Measurements from ENCODE around the gene CFAP77. TPM values are rescaled to one million over a fixed set of nuclear protein-coding genes. Genes with fewer than 3 reads are reported as not detected.

Gene CFAP77
- total and polyA plus RNA-seq, 2 of the 4 experiments (the other 2 are of a cell fraction) = not detected

GRCh38 chr9:132447902-132448301 lies 37.9 kb downstream of the CFAP77 start:
- peaks cover 3% of the 10 kb centered on the region; the same call in 1 of the 2 replicates for H4K20me1 ChIP-seq (ENCODE audit: insufficient read depth, low read length)
- CTCF ChIA-PET = interaction anchor here (0.5 kb wide), 1 partner anchor 17 kb away, joined by 3 read pairs; no protein-coding TSS in a partner anchor
- H3K79me1 ChIP-seq (ENCODE audit: low read depth in 1 of 2, low read length in 2 of 2) = no peaks in the 10 kb centered on the region
- no peak overlapping the region for H3K4ac ChIP-seq (ENCODE audit: low read depth, low read length)
- H3K9me1 ChIP-seq (ENCODE audit: insufficient read depth, low read length) = no peaks in the 10 kb centered on the region
- WGBS, 2 experiments (ENCODE audit: extremely low coverage in 2 of 2, insufficient read length in 1 of 2) = no CpG with 5 or more reads among the region's 4 CpGs
- no peak overlapping the region for H3K27ac ChIP-seq (ENCODE audit: insufficient read depth, low read length)
- no peak overlapping the region for H3K23ac ChIP-seq (ENCODE audit: low read depth, low read length)
- no TSS peak for BruUV-seq (replicated peaks)
- intact Hi-C loops (cut with micrococcal nuclease) (no loop called here), dilution Hi-C loops (cut with HindIII; ENCODE audit: low sequenced_read_pairs, unreplicated experiment) (no loop called here), in situ Hi-C loops (cut with MboI; ENCODE audit: low sequenced_read_pairs) (no loop called here)
- no peak overlapping the region for H2BK15ac ChIP-seq (ENCODE audit: low read depth, low read length)
- no peak overlapping the region for H2BK20ac ChIP-seq (ENCODE audit: low read depth, low read length)
- no peak overlapping the region for H3K56ac ChIP-seq (ENCODE audit: extremely low read depth, insufficient read depth, low read length)
- POLR2A ChIA-PET (ENCODE audit: unreplicated experiment) = no interaction called here
- H3K18ac ChIP-seq (ENCODE audit: low read depth, low read length) = no peak overlapping the region
- H3K4me3 ChIP-seq (ENCODE audit: insufficient read depth, low read depth, low read length) = no peak overlapping the region
- DNase-seq (no peak), ATAC-seq (ENCODE audit: low read depth) (no peak)
- H3K14ac ChIP-seq (replicated peaks; ENCODE audit: low read depth, low read length) = no peak overlapping the region
- H3K9me3 ChIP-seq (ENCODE audit: control insufficient read depth, insufficient read depth, low read length) = no peaks in the 10 kb centered on the region
- no peaks in the 10 kb centered on the region for H3K36me3 ChIP-seq (ENCODE audit: control insufficient read depth, insufficient read depth, low read length)
- H3K4me2 ChIP-seq (ENCODE audit: low read depth, low read length) = no peak overlapping the region
- no peak overlapping the region for H2AK5ac ChIP-seq (ENCODE audit: low read depth, low read length)
- H3K4me1 ChIP-seq (ENCODE audit: control insufficient read depth, insufficient read depth, low read length) = no peaks in the 10 kb centered on the region
- peaks cover 29% of the 10 kb centered on the region for H3K27me3 ChIP-seq (ENCODE audit: control insufficient read depth, insufficient read depth, low read length)
- H2BK5ac ChIP-seq (ENCODE audit: low read depth, low read length, poor library complexity, severe bottlenecking) = no peak overlapping the region
- H4K5ac ChIP-seq (ENCODE audit: low read depth, low read length) = no peak overlapping the region
- no peak overlapping the region for H2AK9ac ChIP-seq (replicated peaks; ENCODE audit: low read depth, low read length, poor library complexity)
- no peak overlapping the region for H4K8ac ChIP-seq (ENCODE audit: low read depth in 2 of 2, low read length in 2 of 2)
- no peak overlapping the region for H2AFZ ChIP-seq (replicated peaks; ENCODE audit: low read length, poor library complexity)
- no peak overlapping the region for H2BK120ac ChIP-seq (ENCODE audit: low read depth, low read length)
- no peak overlapping the region for H3K9ac ChIP-seq (ENCODE audit: low read depth, low read length)
- H4K91ac ChIP-seq (ENCODE audit: insufficient read depth, low read depth, low read length) = no peak overlapping the region
- TF ChIP-seq CEBPB (IDR thresholded peaks at IDR 0.05; ENCODE audit: low read depth, low read length) = no peak
- TF ChIP-seq, protein P1, sequence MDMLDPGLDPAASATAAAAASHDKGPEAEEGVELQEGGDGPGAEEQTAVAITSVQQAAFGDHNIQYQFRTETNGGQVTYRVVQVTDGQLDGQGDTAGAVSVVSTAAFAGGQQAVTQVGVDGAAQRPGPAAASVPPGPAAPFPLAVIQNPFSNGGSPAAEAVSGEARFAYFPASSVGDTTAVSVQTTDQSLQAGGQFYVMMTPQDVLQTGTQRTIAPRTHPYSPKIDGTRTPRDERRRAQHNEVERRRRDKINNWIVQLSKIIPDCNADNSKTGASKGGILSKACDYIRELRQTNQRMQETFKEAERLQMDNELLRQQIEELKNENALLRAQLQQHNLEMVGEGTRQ (IDR thresholded peaks at IDR 0.05; ENCODE audit: low read depth, low read length) = no peak
- TF ChIP-seq NFE2L2 (IDR thresholded peaks at IDR 0.05; ENCODE audit: low read depth, low read length) = no peak
- no peak for TF ChIP-seq SMC3 (IDR thresholded peaks at IDR 0.05; ENCODE audit: low read depth, low read length)
- TF ChIP-seq CTCF (conservative IDR thresholded peaks at IDR 0.05; ENCODE audit: low read depth, low read length) = no peak
- TF ChIP-seq MAZ (IDR thresholded peaks at IDR 0.05; ENCODE audit: borderline replicate concordance, low read depth, low read length) = no peak
- no peak for TF ChIP-seq RCOR1 (IDR thresholded peaks at IDR 0.05; ENCODE audit: insufficient replicate concordance, low read length)
- no peak for TF ChIP-seq BHLHE40 (IDR thresholded peaks at IDR 0.05; ENCODE audit: low read depth, low read length)
- TF ChIP-seq MAFK (IDR thresholded peaks at IDR 0.05; ENCODE audit: low read depth, low read length) = no peak
- no peak for TF ChIP-seq RAD21 (IDR thresholded peaks at IDR 0.05; ENCODE audit: low read length)
- no peak for TF ChIP-seq MXI1 (IDR thresholded peaks at IDR 0.05; ENCODE audit: borderline replicate concordance, low read depth, low read length)
- no peak for TF ChIP-seq FOS (IDR thresholded peaks at IDR 0.05; ENCODE audit: low read depth, low read length)
- no peak for TF ChIP-seq RFX5 (IDR thresholded peaks at IDR 0.05; ENCODE audit: low read depth, low read length)
- no peak for TF ChIP-seq POLR2A (IDR thresholded peaks at IDR 0.05; ENCODE audit: low read depth, low read length)
